IPS DF 6.9 (cell line): ENCODE results near the gene LRRTM1.

Source experiments
- DNase-seq: peaks from one replicate; pipeline ENCODE4 v3.0.0-alpha.2; 2013; ENCODE audit warnings: low read depth, low spot score
- H3K27ac ChIP-seq: one replicate; pipeline ENCODE4 v1.5.1; 2013; ENCODE audit warnings: low read length, control low read depth
- H3K27me3 ChIP-seq: 2 replicates; pipeline ENCODE4 v1.6.1; 2013; ENCODE audit warnings: mild to moderate bottlenecking, low read length; ENCODE audit not compliant: control insufficient read depth, insufficient read depth
- H3K36me3 ChIP-seq: 2 replicates; pipeline ENCODE4 v1.6.1; 2013; ENCODE audit warnings: low read length; ENCODE audit not compliant: control insufficient read depth, insufficient read depth
- H3K4me1 ChIP-seq: 2 replicates; pipeline ENCODE4 v1.6.1; 2013; ENCODE audit warnings: low read length; ENCODE audit not compliant: control insufficient read depth, insufficient read depth
- H3K4me3 ChIP-seq: 2 replicates; pipeline ENCODE4 v1.5.1; 2013; ENCODE audit warnings: mild to moderate bottlenecking, low read length
- H3K9me3 ChIP-seq: 2 replicates; pipeline ENCODE4 v1.6.1; 2013; ENCODE audit warnings: low read length, inconsistent platforms; ENCODE audit not compliant: control insufficient read depth, insufficient read depth
- WGBS: extraction: QIAGEN DNeasy Blood & Tissue Kit; methylation state at CpG from one replicate; pipeline ENCODE4 v1.1.7; 2013; ENCODE audit warnings: mixed read lengths, missing lambda C conversion rate; ENCODE audit not compliant: insufficient read length, insufficient coverage; 5-methylcytosine and 5-hydroxymethylcytosine counted together

Gene LRRTM1

DNA sequence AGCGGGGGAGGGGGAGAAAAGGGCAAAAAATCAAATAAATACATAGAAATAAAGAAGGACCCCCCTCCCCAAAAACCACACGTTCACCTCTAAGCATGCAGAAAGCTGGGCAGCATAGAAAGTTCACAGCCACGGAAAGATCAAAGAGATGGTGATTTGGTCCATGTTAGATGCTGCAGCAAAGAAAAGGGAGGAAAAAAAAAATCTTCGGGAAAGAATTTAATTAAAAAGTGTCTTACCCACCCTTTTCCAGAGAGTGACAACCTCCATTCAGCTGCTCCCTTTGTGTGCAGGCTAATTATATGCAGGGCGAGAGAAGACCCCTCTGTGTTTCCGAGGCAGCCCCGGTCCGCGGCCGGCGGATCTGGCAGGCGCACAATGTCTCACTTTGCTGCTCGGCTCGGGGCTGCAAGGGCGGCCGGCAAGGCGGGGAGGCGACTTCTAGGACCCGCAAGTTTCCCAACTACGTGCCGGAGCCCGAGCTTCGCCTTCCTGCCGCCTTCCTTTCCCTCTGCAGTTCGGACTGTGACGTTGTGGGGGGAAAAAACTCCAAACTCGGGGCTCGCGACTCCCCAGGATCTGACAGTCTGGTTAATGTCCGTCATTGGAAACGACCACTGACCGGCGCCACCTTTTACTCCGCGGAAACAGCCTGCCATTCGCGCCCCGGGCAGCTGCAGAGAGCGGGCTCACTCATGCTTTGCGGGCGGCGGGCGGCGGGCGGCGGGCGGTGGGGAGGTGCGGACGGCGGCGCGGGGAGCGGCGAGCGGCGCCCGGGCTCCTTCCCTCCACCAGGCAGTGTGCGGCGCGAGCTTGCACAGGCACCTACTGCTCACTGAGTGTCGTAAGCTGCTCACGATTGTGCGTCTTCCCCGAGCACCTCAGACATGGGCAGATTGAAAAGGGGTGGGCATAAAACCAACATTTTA lies at the start of gene LRRTM1:
TSS of gene LRRTM1 (minus strand) at position 844 of the 929 bp plus-strand sequence. CDS start 933 bp downstream, outside the sequence.
- DNase-seq, result no peak
- peaks cover 42% of the 10 kb centered on the region for H3K27me3 ChIP-seq
- WGBS, result no CpG with 5 or more reads among the region's 64 CpGs
- no peaks in the 10 kb centered on the region for H3K36me3 ChIP-seq
- H3K4me3 ChIP-seq, result peak within 1 kb of the TSS; percentile 43; the same call in 1 of the 2 replicates
- no peak within 1 kb of the TSS for H3K27ac ChIP-seq
- peaks cover 8% of the 10 kb centered on the region; the same call in 1 of the 2 replicates for H3K4me1 ChIP-seq
- no peaks in the 10 kb centered on the region for H3K9me3 ChIP-seq

DNA sequence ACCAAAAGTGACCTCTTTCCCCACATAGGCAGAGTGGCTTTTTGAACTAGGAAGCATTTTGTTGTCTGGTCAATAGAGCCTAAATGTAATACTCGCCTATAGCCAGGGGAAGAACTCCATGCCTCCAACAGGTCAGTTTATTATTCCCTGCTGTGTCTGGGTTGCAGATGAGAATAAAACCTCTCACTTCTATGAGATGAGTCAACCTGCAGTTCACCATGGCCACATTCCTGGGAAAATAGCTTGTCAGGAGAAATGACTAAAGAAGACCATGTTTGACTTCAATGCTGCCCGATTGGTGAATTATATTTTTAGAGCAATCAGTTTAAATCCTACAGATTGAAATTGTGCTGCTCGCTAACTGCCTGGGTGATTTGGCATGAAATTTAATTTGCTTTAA lies 46.7 kb upstream of the LRRTM1 start:
- no CpG with 5 or more reads among the region's 3 CpGs for WGBS

GRCh38 chr2:80348953-80349352 lies 44.4 kb upstream of the LRRTM1 start:
- DNase-seq, result no peak

More for the DNA sequence above, 46.7 kb upstream of the LRRTM1 start:
- no peak for DNase-seq
- H3K27ac ChIP-seq, result no peak overlapping the region
- no peaks in the 10 kb centered on the region for H3K9me3 ChIP-seq
- H3K36me3 ChIP-seq, result no peaks in the 10 kb centered on the region
- H3K4me1 ChIP-seq, result no peaks in the 10 kb centered on the region
- no peak overlapping the region for H3K4me3 ChIP-seq
- H3K27me3 ChIP-seq, result no peaks in the 10 kb centered on the region

GRCh38 chr2:80348078-80348477 lies 43.5 kb upstream of the LRRTM1 start:
- no CpG with 5 or more reads among the region's 1 CpG for WGBS
- no peaks in the 10 kb centered on the region for H3K36me3 ChIP-seq
- H3K4me1 ChIP-seq, result no peaks in the 10 kb centered on the region
- H3K27ac ChIP-seq, result no peak overlapping the region
- no peaks in the 10 kb centered on the region for H3K9me3 ChIP-seq
- DNase-seq, result no peak
- H3K27me3 ChIP-seq, result no peaks in the 10 kb centered on the region
- no peak overlapping the region for H3K4me3 ChIP-seq

More at GRCh38 chr2:80348953-80349352, 44.4 kb upstream of the LRRTM1 start:
- Histone ChIP-seq H3K4me3 (no peak overlapping the region), H3K27me3 (no peaks in the 10 kb centered on the region), H3K27ac (no peak overlapping the region), H3K9me3 (no peaks in the 10 kb centered on the region), H3K36me3 (no peaks in the 10 kb centered on the region), H3K4me1 (no peaks in the 10 kb centered on the region)

DNA sequence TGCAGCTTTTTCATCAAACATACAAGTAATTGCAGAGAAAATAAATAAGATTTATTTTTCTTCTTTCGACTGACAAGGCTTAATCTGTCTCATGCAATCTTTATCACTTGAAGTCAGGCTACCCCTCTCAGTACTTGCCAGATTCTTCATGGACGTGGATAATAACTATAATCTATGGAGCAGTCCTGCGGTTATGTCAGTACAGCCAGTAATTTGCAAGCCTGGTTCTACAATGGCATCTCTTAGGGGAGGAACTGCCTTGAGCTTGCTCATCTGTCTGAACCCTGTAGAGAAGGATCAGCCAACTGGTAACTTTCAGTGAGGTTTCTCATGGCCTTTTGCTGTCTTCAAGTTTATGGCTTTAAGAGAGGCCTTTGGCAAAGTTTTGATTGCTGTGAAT lies 35.5 kb upstream of the LRRTM1 start:
- Histone ChIP-seq H3K27me3 (no peaks in the 10 kb centered on the region), H3K36me3 (no peaks in the 10 kb centered on the region), H3K27ac (no peak overlapping the region), H3K4me3 (no peak overlapping the region), H3K4me1 (no peaks in the 10 kb centered on the region), H3K9me3 (no peaks in the 10 kb centered on the region)
- DNase-seq, result no peak
- no CpG with 5 or more reads among the region's 3 CpGs for WGBS

DNA sequence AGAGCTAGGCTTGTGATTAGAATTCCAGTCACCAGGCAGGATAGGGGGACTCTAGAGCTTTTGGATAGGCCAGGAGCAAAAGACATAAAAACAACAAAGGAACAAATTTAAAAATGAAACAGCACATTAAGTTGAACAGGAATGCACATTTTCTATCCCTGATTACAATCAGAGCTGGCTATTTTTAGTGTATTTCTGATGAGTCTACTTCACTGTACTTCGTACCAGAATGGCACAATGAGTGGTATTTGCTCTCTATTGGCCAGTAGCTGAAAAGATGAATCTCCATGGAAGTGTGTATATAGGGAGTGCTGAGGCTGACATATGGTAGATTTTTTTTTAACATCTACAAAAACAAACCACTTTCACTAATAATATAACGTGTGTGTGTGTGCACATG lies 34.2 kb upstream of the LRRTM1 start:
- WGBS, result no CpG with 5 or more reads among the region's 2 CpGs
- H3K27ac ChIP-seq, result no peak overlapping the region

GRCh38 chr2:80335411-80335810 lies 30.9 kb upstream of the LRRTM1 start:
- Histone ChIP-seq H3K27ac (no peak overlapping the region), H3K9me3 (no peaks in the 10 kb centered on the region), H3K4me1 (no peaks in the 10 kb centered on the region), H3K27me3 (no peaks in the 10 kb centered on the region), H3K4me3 (no peak overlapping the region), H3K36me3 (no peaks in the 10 kb centered on the region)
- no peak for DNase-seq
- no CpG with 5 or more reads among the region's 1 CpG for WGBS

More for the DNA sequence above, 34.2 kb upstream of the LRRTM1 start:
- no peaks in the 10 kb centered on the region for H3K36me3 ChIP-seq
- no peak overlapping the region for H3K4me3 ChIP-seq
- no peaks in the 10 kb centered on the region for H3K27me3 ChIP-seq
- DNase-seq, result no peak
- no peaks in the 10 kb centered on the region for H3K9me3 ChIP-seq
- H3K4me1 ChIP-seq, result no peaks in the 10 kb centered on the region

DNA sequence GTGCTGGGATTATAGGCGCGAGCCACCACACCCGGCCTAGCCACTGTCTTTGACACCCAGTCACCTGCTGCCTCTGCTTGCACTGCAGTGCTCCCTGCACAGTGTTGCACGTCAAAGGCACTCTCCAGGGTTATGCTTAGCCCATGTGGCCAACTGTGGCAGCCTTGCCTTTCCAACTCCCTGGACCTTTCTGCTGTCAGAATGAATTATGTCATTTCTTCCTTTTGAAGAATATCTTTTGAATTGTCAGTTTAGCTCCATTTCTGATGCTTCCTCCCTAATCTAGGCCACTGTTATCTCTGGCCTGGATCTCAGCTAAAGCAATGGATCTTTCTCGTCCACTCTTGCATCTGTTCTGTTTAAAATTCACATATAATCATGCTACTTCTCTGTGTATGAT lies 29.3 kb upstream of the LRRTM1 start:
- H3K36me3 ChIP-seq, result no peaks in the 10 kb centered on the region
- H3K27me3 ChIP-seq, result no peaks in the 10 kb centered on the region
- H3K4me1 ChIP-seq, result peaks cover 3% of the 10 kb centered on the region; the same call in 1 of the 2 replicates
- H3K27ac ChIP-seq, result no peak overlapping the region
- no peaks in the 10 kb centered on the region for H3K9me3 ChIP-seq
- WGBS, result no CpG with 5 or more reads among the region's 5 CpGs
- H3K4me3 ChIP-seq, result no peak overlapping the region
- no peak for DNase-seq

DNA sequence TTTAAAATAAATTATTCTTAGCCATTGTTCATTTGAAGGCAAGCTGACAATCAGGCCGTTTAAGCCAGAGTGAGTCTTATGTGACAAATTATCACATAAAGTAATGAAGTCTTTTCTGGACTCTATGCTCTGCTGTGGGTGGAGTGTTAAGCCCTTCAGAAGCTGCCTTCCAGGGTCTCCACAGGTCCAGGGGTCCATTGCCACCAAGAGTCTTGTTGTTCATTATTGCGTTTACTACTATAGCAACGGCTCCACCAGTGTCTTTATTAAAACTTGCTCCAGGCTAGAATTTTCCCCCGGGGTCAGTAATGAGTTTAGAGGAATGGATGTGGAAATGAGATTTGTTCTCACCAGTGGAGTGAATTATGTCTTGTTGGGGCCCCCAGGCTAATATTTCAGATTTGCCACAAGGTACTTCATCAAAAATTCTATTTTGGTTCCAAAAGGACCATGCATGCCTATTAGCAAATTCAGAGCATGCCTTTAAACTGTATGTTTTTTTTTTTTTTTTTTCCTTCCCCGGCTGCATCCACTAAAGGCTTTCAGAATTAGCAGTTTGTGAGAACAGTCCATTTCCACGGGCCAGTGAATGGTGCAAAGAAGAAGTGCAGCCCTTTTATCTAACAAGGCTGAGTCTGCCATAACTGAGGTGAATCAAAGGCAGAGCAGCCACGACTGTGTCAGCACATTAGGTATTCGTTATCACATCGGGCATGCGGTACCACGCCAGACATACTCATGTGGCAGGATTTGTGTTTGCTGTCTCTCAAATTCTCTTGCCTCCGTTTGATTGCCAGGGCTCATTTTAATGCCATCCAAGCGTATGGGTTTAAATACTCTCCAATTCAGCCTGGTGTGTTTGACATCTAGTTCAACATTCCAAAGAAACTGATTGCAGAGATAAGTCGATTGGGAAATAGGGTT lies 26.2 kb upstream of the LRRTM1 start:
- H3K4me3 ChIP-seq, result no peak overlapping the region
- no peaks in the 10 kb centered on the region for H3K36me3 ChIP-seq
- H3K27ac ChIP-seq, result no peak overlapping the region
- DNase-seq, result no peak
- WGBS, result no CpG with 5 or more reads among the region's 14 CpGs
- H3K4me1 ChIP-seq, result peaks cover 4% of the 10 kb centered on the region; the same call in 1 of the 2 replicates
- H3K27me3 ChIP-seq, result no peaks in the 10 kb centered on the region
- no peaks in the 10 kb centered on the region for H3K9me3 ChIP-seq

DNA sequence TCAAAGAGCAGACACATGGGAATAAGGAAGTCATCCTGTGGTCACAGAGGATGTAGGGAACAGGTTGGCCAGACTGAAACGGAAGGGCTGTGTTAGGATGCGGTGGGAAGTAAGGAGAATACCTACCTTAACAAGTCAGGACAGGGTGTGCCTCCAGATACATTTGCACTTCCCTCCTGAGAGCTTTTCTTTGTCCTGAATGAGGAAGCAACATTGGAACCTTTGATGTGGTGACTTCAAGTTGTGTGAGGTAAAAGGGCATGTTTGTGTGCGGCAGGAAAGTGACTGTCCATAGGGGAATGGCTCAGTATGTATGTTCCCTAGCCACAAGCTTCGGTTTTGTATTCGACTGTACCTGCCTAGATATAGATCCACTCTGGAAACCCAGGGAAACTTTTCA lies 24.9 kb upstream of the LRRTM1 start:
- Histone ChIP-seq H3K9me3 (no peaks in the 10 kb centered on the region), H3K27ac (no peak overlapping the region), H3K36me3 (no peaks in the 10 kb centered on the region), H3K27me3 (no peaks in the 10 kb centered on the region), H3K4me3 (no peak overlapping the region), H3K4me1 (peaks cover 4% of the 10 kb centered on the region; the same call in 1 of the 2 replicates)
- DNase-seq, result no peak
- WGBS, result no CpG with 5 or more reads among the region's 5 CpGs
